ENCODE measurements around the gene CTR9.

Gene CTR9

DNA sequence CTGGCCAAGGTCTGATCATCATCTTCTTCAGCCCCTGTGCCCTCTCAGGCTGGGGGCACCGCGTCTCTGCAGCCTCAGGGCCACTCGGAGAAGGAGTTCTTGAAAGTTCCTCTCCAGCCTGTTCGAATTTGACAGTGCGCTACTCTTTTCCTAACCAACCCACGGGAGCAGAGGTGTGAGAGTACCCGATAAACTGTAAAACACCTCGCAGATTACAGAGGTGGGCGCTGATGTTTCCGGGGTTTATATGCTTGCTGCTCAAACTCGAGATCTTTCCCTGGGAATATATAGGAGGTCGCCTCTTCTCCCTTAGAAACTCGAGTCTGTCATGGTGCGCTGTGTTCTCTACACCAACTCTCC lies 515 bp downstream of the CTR9 start:
- Histone ChIP-seq H3K9me2 (ENCODE audit: low read depth, low read length) (no peaks in the 10 kb centered on the region), H3K4me1 (ENCODE audit: insufficient read depth, low read length, severe bottlenecking) (peaks cover 16% of the 10 kb centered on the region), H3K4me2 (ENCODE audit: low read length) (peak overlapping the region; percentile 81), H3F3A (ENCODE audit: insufficient read depth, low read length) (no peaks in the 10 kb centered on the region), H3K79me2 (ENCODE audit: insufficient read depth, low read length) (peaks cover 14% of the 10 kb centered on the region; the same call in 1 of the 2 replicates), H2AFZ (ENCODE audit: low read length) (peak overlapping the region; percentile 1; the same call in 1 of the 2 replicates), H3K27ac (ENCODE audit: low read depth, low read length, poor library complexity, severe bottlenecking) (no peak overlapping the region), H3K9me3 (ENCODE audit: low read length) (no peaks in the 10 kb centered on the region), H3K36me3 (ENCODE audit: insufficient read depth, low read length) (peaks cover 31% of the 10 kb centered on the region), H3K4me3 (ENCODE audit: low read depth, low read length, poor library complexity, severe bottlenecking) (peak overlapping the region; percentile 89), H3K9ac (ENCODE audit: low read length) (peak overlapping the region; percentile 76), H4K20me1 (ENCODE audit: insufficient read depth, low read length) (no peaks in the 10 kb centered on the region), H3K27me3 (ENCODE audit: insufficient read depth, low read length) (no peaks in the 10 kb centered on the region)
- TF ChIP-seq EZH2 (IDR thresholded peaks at IDR 0.05; ENCODE audit: borderline replicate concordance, low read length), result no peak
- TF ChIP-seq, protein P1, sequence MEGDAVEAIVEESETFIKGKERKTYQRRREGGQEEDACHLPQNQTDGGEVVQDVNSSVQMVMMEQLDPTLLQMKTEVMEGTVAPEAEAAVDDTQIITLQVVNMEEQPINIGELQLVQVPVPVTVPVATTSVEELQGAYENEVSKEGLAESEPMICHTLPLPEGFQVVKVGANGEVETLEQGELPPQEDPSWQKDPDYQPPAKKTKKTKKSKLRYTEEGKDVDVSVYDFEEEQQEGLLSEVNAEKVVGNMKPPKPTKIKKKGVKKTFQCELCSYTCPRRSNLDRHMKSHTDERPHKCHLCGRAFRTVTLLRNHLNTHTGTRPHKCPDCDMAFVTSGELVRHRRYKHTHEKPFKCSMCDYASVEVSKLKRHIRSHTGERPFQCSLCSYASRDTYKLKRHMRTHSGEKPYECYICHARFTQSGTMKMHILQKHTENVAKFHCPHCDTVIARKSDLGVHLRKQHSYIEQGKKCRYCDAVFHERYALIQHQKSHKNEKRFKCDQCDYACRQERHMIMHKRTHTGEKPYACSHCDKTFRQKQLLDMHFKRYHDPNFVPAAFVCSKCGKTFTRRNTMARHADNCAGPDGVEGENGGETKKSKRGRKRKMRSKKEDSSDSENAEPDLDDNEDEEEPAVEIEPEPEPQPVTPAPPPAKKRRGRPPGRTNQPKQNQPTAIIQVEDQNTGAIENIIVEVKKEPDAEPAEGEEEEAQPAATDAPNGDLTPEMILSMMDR (IDR thresholded peaks at IDR 0.05; ENCODE audit: low read length), result no peak

- Histone ChIP-seq H3K27me3 (ENCODE audit: insufficient read depth, low read length) (no peaks in the 10 kb centered on the region), H3K4me1 (ENCODE audit: insufficient read depth, low read length, severe bottlenecking) (peaks cover 16% of the 10 kb centered on the region), H2AFZ (ENCODE audit: low read length) (no peak overlapping the region), H3K9me2 (ENCODE audit: low read depth, low read length) (no peaks in the 10 kb centered on the region), H3K9ac (ENCODE audit: low read length) (peak overlapping the region; percentile 76), H3F3A (ENCODE audit: insufficient read depth, low read length) (no peaks in the 10 kb centered on the region), H3K27ac (ENCODE audit: low read depth, low read length, poor library complexity, severe bottlenecking) (no peak overlapping the region), H3K9me3 (ENCODE audit: low read length) (no peaks in the 10 kb centered on the region), H3K4me2 (ENCODE audit: low read length) (peak overlapping the region; percentile 81), H3K4me3 (ENCODE audit: low read depth, low read length, poor library complexity, severe bottlenecking) (peak overlapping the region; percentile 89), H3K36me3 (ENCODE audit: insufficient read depth, low read length) (peaks cover 36% of the 10 kb centered on the region), H3K79me2 (ENCODE audit: insufficient read depth, low read length) (peaks cover 14% of the 10 kb centered on the region; the same call in 1 of the 2 replicates), H4K20me1 (ENCODE audit: insufficient read depth, low read length) (no peaks in the 10 kb centered on the region)
- no peak for TF ChIP-seq EZH2 (IDR thresholded peaks at IDR 0.05; ENCODE audit: borderline replicate concordance, low read length)
- TF ChIP-seq, protein P1 (IDR thresholded peaks at IDR 0.05; ENCODE audit: low read length), result no peak
These were observed 1.0 kb downstream of the CTR9 start for GRCh38 chr11:10752061-10752460.

- Histone ChIP-seq H3K27me3 (ENCODE audit: insufficient read depth, low read length) (no peaks in the 10 kb centered on the region), H3F3A (ENCODE audit: insufficient read depth, low read length) (no peaks in the 10 kb centered on the region), H3K9ac (ENCODE audit: low read length) (peak overlapping the region; percentile 76; the same call in 1 of the 2 replicates), H3K4me3 (ENCODE audit: low read depth, low read length, poor library complexity, severe bottlenecking) (peak overlapping the region; percentile 89), H3K9me2 (ENCODE audit: low read depth, low read length) (no peaks in the 10 kb centered on the region), H3K9me3 (ENCODE audit: low read length) (no peaks in the 10 kb centered on the region), H3K4me1 (ENCODE audit: insufficient read depth, low read length, severe bottlenecking) (peaks cover 16% of the 10 kb centered on the region), H2AFZ (ENCODE audit: low read length) (no peak overlapping the region), H4K20me1 (ENCODE audit: insufficient read depth, low read length) (no peaks in the 10 kb centered on the region), H3K4me2 (ENCODE audit: low read length) (peak overlapping the region; percentile 81), H3K36me3 (ENCODE audit: insufficient read depth, low read length) (peaks cover 40% of the 10 kb centered on the region), H3K79me2 (ENCODE audit: insufficient read depth, low read length) (peaks cover 14% of the 10 kb centered on the region; the same call in 1 of the 2 replicates), H3K27ac (ENCODE audit: low read depth, low read length, poor library complexity, severe bottlenecking) (no peak overlapping the region)
- no peak for TF ChIP-seq EZH2 (IDR thresholded peaks at IDR 0.05; ENCODE audit: borderline replicate concordance, low read length)
- TF ChIP-seq, protein P1 (IDR thresholded peaks at IDR 0.05; ENCODE audit: low read length), result no peak
These were observed 1.4 kb downstream of the CTR9 start for GRCh38 chr11:10752486-10752885.

All from OCI-LY1 (cell line).